DOHH2 (cell line): Measurements from ENCODE around the gene PEF1.

ENCODE experiments used
- H3F3A ChIP-seq: fragments of 200-600 bp; sonication (generic), shearing (Covaris generic); 2 replicates; pipeline ENCODE4 v1.6.0; 2016; ENCODE audit warnings: antibody characterized with exemption, mild to moderate bottlenecking; ENCODE audit not compliant: control insufficient read depth, insufficient read depth
- H3K27ac ChIP-seq: fragments of 200-600 bp; sonication (generic); 2 replicates; pipeline ENCODE4 v1.5.1; 2014; ENCODE audit warnings: low read depth, mild to moderate bottlenecking, low read length, moderate library complexity
- H3K27me3 ChIP-seq: fragments of 200-600 bp; sonication (generic); 2 replicates; pipeline ENCODE4 v1.6.1; 2014; ENCODE audit warnings: mild to moderate bottlenecking, low read length, mixed read lengths; ENCODE audit not compliant: control insufficient read depth
- H3K36me3 ChIP-seq: fragments of 200-600 bp; sonication (generic); 2 replicates; pipeline ENCODE4 v1.6.1; 2014; ENCODE audit warnings: mild to moderate bottlenecking, low read length, moderate library complexity, mixed read lengths; ENCODE audit not compliant: control insufficient read depth
- H3K4me1 ChIP-seq: fragments of 200-600 bp; sonication (generic); 2 replicates; pipeline ENCODE4 v1.6.1; 2014; ENCODE audit warnings: mild to moderate bottlenecking, low read length, mixed read lengths; ENCODE audit not compliant: control insufficient read depth
- H3K4me2 ChIP-seq: fragments of 200-600 bp; sonication (generic); 2 replicates; pipeline ENCODE4 v1.6.0; 2014; ENCODE audit warnings: mild to moderate bottlenecking, low read length, moderate library complexity
- H3K4me3 ChIP-seq: fragments of 200-600 bp; sonication (generic); 2 replicates; pipeline ENCODE4 v1.5.1; 2014; ENCODE audit warnings: mild to moderate bottlenecking, low read length, mixed read lengths
- H3K79me2 ChIP-seq: fragments of 200-600 bp; sonication (generic); 2 replicates; pipeline ENCODE4 v1.6.1; 2014; ENCODE audit warnings: mild to moderate bottlenecking, low read length, mixed read lengths; ENCODE audit not compliant: control insufficient read depth
- H3K9me2 ChIP-seq: fragments of 200-600 bp; sonication (generic); replicated peaks from 2 replicates; pipeline ENCODE4 v1.6.1; 2014; ENCODE audit warnings: mild to moderate bottlenecking, low read length, mixed read lengths; ENCODE audit not compliant: control insufficient read depth
- H3K9me3 ChIP-seq: fragments of 200-600 bp; sonication (generic); 2 replicates; pipeline ENCODE4 v1.6.1; 2014; ENCODE audit warnings: antibody characterized with exemption, low read length, mixed read lengths; ENCODE audit not compliant: control insufficient read depth, insufficient read depth
- H4K20me1 ChIP-seq: fragments of 200-600 bp; sonication (generic); 2 replicates; pipeline ENCODE4 v1.6.0; 2014; ENCODE audit warnings: low read depth, mild to moderate bottlenecking, antibody characterized with exemption, low read length, moderate library complexity; ENCODE audit not compliant: control insufficient read depth, insufficient read depth
- EZH2phosphoT487 ChIP-seq: fragments of 200-600 bp; sonication (generic); IDR thresholded peaks from 2 replicates; pipeline ENCODE4 v1.6.1; 2017; ENCODE audit warnings: borderline replicate concordance, mild to moderate bottlenecking, antibody characterized with exemption, low read length, moderate library complexity, mixed read lengths
- TF ChIP-seq, protein P1 (sequence below): fragments of 200-600 bp; sonication (generic); IDR thresholded peaks from one replicate; pipeline ENCODE4 v1.5.1; 2014; ENCODE audit warnings: antibody characterized with exemption, mild to moderate bottlenecking, low read depth, low read length; ENCODE audit not compliant: poor library complexity, severe bottlenecking

The PEF1 gene

DNA sequence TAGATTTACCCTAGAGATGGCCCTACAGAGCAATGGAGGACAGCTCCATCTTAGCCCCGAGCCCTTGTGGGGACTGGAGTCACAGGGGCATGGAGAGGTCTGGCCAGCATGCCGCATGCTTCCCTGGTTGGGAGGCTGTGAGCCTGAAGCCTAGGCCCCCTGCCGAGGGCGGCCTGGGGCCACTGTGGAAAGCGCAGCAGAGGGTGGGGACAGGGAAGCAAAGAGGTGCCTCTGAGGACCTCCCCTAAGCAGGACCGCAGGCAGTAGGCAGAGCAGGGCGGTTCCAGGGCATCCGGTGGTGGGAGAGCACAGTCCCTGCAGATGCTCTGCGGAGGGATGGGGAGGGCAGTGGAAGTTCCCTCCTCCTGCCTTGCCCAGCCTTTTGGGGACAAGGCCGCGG, 26.5 kb upstream of the PEF1 start:
- Histone ChIP-seq H3F3A (no peaks in the 10 kb centered on the region), H3K4me3 (no peak overlapping the region), H3K4me2 (no peak overlapping the region), H3K79me2 (no peaks in the 10 kb centered on the region), H3K27ac (no peak overlapping the region), H3K9me2 (no peaks in the 10 kb centered on the region), H4K20me1 (no peaks in the 10 kb centered on the region), H3K9me3 (no peaks in the 10 kb centered on the region), H3K27me3 (peaks cover 37% of the 10 kb centered on the region), H3K4me1 (no peaks in the 10 kb centered on the region), H3K36me3 (no peaks in the 10 kb centered on the region)
- TF ChIP-seq, protein P1, sequence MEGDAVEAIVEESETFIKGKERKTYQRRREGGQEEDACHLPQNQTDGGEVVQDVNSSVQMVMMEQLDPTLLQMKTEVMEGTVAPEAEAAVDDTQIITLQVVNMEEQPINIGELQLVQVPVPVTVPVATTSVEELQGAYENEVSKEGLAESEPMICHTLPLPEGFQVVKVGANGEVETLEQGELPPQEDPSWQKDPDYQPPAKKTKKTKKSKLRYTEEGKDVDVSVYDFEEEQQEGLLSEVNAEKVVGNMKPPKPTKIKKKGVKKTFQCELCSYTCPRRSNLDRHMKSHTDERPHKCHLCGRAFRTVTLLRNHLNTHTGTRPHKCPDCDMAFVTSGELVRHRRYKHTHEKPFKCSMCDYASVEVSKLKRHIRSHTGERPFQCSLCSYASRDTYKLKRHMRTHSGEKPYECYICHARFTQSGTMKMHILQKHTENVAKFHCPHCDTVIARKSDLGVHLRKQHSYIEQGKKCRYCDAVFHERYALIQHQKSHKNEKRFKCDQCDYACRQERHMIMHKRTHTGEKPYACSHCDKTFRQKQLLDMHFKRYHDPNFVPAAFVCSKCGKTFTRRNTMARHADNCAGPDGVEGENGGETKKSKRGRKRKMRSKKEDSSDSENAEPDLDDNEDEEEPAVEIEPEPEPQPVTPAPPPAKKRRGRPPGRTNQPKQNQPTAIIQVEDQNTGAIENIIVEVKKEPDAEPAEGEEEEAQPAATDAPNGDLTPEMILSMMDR = no peak
- no peak for TF ChIP-seq EZH2phosphoT487

DNA sequence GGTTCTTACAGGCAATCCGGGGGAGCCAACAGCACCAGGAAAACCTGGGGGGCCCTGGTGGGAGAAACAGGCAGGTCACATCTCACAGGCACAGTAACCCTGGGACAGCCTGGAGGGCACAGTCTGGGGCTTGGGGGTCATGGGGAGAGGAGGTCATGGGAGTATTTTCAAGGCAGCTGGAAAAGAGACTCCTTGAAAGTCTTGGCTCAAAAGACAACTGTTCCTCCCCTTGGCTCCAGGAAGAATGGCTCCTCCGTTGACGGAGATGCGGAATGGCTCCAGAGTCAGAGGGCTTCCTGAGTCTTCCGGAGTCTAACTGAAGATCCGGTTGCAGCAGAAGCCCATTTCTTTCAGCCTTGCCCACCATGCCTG, 25.9 kb upstream of the PEF1 start:
- Histone ChIP-seq H3K4me2 (no peak overlapping the region), H3K79me2 (no peaks in the 10 kb centered on the region), H3K9me3 (no peaks in the 10 kb centered on the region), H3K4me3 (no peak overlapping the region), H3K9me2 (no peaks in the 10 kb centered on the region), H3F3A (no peaks in the 10 kb centered on the region), H4K20me1 (no peaks in the 10 kb centered on the region), H3K36me3 (no peaks in the 10 kb centered on the region), H3K27me3 (peaks cover 37% of the 10 kb centered on the region), H3K27ac (no peak overlapping the region), H3K4me1 (no peaks in the 10 kb centered on the region)
- no peak for TF ChIP-seq EZH2phosphoT487
- TF ChIP-seq, protein P1 = no peak

DNA sequence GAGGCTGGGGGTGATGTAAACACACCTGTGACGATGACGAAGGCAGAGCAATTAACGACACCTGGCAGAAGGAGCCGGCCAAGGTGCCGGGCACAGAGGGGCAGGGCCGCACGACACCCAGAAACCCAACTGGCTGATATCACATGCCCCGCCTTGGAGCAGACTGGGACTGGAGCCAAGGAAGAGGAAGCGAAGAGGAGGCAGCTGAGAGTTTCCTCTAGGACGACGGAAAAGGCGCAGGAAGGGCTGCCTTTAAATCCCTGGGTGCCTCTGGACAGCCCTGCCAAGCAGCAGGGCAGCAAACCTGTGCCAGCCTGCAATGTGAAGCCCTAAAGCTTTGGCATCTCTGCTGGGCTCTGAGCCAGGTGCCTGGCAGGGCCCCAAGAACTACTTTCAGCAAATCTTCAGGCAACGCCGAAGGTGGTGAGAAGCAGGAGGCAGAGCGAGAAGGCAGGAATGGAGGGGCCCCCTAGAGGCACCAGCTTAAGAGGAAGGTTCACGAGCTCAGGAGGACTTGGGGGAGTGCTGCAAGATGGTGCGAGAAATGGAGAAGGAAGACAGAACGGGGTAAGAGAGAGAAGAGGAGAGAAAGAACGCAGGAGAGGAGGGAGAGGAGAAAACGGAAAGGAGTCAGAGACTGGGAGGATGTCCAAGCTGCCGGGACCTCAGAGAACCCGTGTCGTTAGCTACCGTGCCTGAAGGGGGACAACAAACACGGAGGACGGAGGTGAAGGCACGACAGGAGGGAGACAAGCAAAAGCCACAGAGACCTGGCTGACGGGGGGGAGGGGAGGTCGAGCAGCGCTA, 25.3 kb upstream of the PEF1 start:
- TF ChIP-seq, protein P1 = peak; percentile 36
- TF ChIP-seq EZH2phosphoT487 = no peak
- peaks cover 37% of the 10 kb centered on the region for H3K27me3 ChIP-seq
- no peaks in the 10 kb centered on the region for H3K9me3 ChIP-seq
- H3K27ac ChIP-seq = no peak overlapping the region
- H3K36me3 ChIP-seq = no peaks in the 10 kb centered on the region
- H3K9me2 ChIP-seq = no peaks in the 10 kb centered on the region
- no peaks in the 10 kb centered on the region for H3F3A ChIP-seq
- H4K20me1 ChIP-seq = no peaks in the 10 kb centered on the region
- no peaks in the 10 kb centered on the region for H3K79me2 ChIP-seq
- no peaks in the 10 kb centered on the region for H3K4me1 ChIP-seq
- H3K4me2 ChIP-seq = no peak overlapping the region
- H3K4me3 ChIP-seq = no peak overlapping the region
